Glomerular endothelial cell (primary cell): Measurements from ENCODE around the gene FOXP2. TPM values are rescaled to one million over a fixed set of nuclear protein-coding genes. Genes with fewer than 3 reads are reported as not detected.

ENCODE experiments used
- DNase-seq: peaks from one replicate; pipeline ENCODE4 v3.0.0-alpha.2; 2011; ENCODE audit warnings: low read depth, low spot score; ENCODE audit errors: extremely low read depth
- total RNA-seq: library from RNA; depleted of rRNA; stranded (reverse); fragments of >200 nt; gene quantifications from 2 replicates; pipeline ENCODE4 v1.2.3, GENCODE V29; 2015

Gene FOXP2
- total RNA-seq, 1 donor from 2014 or later: 3.5 TPM

GRCh38 chr7:114700247-114700928 is 285.8 kb downstream of the FOXP2 start:
- DNase-seq: no peak

- no peak for DNase-seq
These were observed 289.1 kb downstream of the FOXP2 start for GRCh38 chr7:114703677-114704076.

GRCh38 chr7:114708646-114709045 is 294.0 kb downstream of the FOXP2 start:
- DNase-seq: no peak

GRCh38 chr7:114710499-114710898 is 295.9 kb downstream of the FOXP2 start:
- no peak for DNase-seq

- no peak for DNase-seq
These were observed 296.6 kb downstream of the FOXP2 start for GRCh38 chr7:114711241-114711640.

GRCh38 chr7:114715907-114716306 is 301.3 kb downstream of the FOXP2 start:
- no peak for DNase-seq

GRCh38 chr7:114718861-114719260 is 304.2 kb downstream of the FOXP2 start:
- no peak for DNase-seq

- no peak for DNase-seq
These were observed 306.1 kb downstream of the FOXP2 start for GRCh38 chr7:114720725-114721124.

GRCh38 chr7:114722562-114722961 is 307.9 kb downstream of the FOXP2 start:
- DNase-seq: no peak

GRCh38 chr7:114723308-114723707 is 308.7 kb downstream of the FOXP2 start:
- no peak for DNase-seq

- no peak for DNase-seq
These were observed 325.5 kb downstream of the FOXP2 start for GRCh38 chr7:114740095-114740494.

- DNase-seq: no peak
These were observed 326.3 kb downstream of the FOXP2 start for GRCh38 chr7:114740941-114741340.

- DNase-seq: no peak
These were observed 327.3 kb downstream of the FOXP2 start for GRCh38 chr7:114741911-114742310.
